ENCODE results near the gene NPM3.

The NPM3 gene

DNA sequence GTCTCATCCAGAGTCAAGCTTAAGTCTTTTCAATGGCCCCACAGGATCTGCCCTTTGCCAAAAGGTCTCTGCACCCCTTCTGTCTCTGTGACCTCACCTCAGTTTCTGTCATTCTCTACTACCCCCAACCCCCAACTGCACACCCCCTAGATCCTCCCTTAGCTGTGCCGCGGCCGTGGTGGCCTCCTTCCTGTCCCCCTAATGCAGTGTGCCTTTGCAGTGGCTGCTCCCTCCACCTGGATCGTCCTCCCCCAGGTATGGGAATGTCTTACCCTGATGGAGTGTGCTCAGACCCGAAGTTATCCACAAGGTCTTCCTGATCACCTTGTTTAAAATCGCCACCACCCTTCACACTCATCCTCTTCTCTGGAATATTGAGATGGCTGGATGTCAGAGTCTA lies 16.9 kb downstream of the NPM3 start:
- TF ChIP-seq POLR2A (IDR thresholded peaks at IDR 0.05; ENCODE audit: low read depth, low read length): no peak
- DNase-seq (ENCODE audit: insufficient read length, low spot score) (no peak), FAIRE-seq (no peak)

- no peak for TF ChIP-seq POLR2A (IDR thresholded peaks at IDR 0.05; ENCODE audit: low read depth, low read length)
- no peak for DNase-seq (ENCODE audit: insufficient read length, low spot score)
- FAIRE-seq: no peak
Measured at GRCh38 chr10:101763141-101763846, 20.0 kb downstream of the NPM3 start.

DNA sequence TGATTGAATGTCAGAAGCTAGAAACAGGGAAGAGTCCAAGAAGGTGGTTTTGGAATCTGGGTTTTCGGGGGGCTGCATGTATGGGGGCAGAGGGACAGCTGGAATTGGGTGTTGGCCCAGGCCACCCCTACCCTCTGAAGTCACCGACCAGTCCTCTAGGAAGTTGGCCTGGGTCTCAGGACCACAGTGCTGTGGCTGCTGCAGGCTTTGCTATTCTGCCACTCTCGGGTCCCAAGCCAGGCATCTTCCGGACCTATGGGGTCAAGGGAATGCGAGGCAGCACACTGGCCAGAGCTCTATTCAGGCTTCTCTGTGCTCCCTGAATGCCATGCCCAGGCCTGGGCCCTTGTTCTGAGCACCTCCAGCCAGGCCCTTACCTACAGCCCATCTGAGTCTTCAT lies 20.5 kb downstream of the NPM3 start:
- FAIRE-seq (no peak), DNase-seq (ENCODE audit: insufficient read length, low spot score) (no peak)
- no peak for TF ChIP-seq POLR2A (IDR thresholded peaks at IDR 0.05; ENCODE audit: low read depth, low read length)

- no peak for TF ChIP-seq POLR2A (IDR thresholded peaks at IDR 0.05; ENCODE audit: low read depth, low read length)
- FAIRE-seq: no peak
- DNase-seq (ENCODE audit: insufficient read length, low spot score): no peak
Measured at GRCh38 chr10:101761226-101761625, 22.0 kb downstream of the NPM3 start.

DNA sequence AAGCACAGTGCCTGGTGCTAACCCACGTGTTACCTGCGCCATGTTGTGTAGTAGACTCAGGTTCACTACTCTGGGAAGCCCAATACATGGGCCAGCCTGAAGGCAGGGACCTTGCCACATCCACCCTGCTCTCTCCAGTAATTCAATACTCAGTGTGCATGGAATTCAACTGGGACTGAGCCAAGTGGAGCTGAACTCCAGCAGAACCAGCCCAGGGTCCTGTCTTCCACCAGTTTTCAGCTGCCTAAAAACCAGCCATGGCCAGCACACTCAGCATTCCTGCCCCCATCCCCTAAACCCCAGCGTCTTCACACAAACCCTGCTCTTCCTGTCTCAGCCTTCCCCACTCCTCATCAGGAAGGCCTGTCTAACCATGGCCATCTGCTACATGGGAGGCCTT lies 22.7 kb downstream of the NPM3 start:
- TF ChIP-seq POLR2A (IDR thresholded peaks at IDR 0.05; ENCODE audit: low read depth, low read length): no peak
- DNase-seq (ENCODE audit: insufficient read length, low spot score): no peak
- FAIRE-seq: no peak

GRCh38 chr10:101759309-101760247 lies 23.7 kb downstream of the NPM3 start:
- no peak for FAIRE-seq
- no peak for DNase-seq (ENCODE audit: insufficient read length, low spot score)
- no peak for TF ChIP-seq POLR2A (IDR thresholded peaks at IDR 0.05; ENCODE audit: low read depth, low read length)

DNA sequence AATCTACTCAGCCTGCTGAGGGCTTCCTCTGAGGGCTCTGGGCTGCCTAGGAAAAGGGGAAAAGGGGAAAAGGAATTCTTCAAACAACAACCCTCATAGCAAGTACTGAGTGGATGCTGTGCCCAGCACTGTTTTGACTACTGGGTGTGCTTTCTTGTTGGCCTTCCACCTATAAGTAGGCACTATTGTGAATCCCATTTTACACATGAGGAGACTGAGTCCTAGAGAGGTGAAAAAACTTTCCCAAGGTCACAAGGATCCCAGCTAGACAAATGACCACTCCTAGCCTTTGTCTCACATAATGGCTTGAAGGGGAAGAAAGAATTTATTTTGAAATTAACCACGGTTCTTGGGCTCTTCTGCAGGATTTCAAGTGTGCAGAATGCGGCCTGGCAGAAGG lies 24.4 kb downstream of the NPM3 start:
- DNase-seq (ENCODE audit: insufficient read length, low spot score) (no peak), FAIRE-seq (no peak)
- no peak for TF ChIP-seq POLR2A (IDR thresholded peaks at IDR 0.05; ENCODE audit: low read depth, low read length)

GRCh38 chr10:101752241-101752640 lies 31.0 kb downstream of the NPM3 start:
- TF ChIP-seq POLR2A (IDR thresholded peaks at IDR 0.05; ENCODE audit: low read depth, low read length): no peak
- FAIRE-seq (no peak), DNase-seq (ENCODE audit: insufficient read length, low spot score) (no peak)

- FAIRE-seq (no peak), DNase-seq (ENCODE audit: insufficient read length, low spot score) (no peak)
- no peak for TF ChIP-seq POLR2A (IDR thresholded peaks at IDR 0.05; ENCODE audit: low read depth, low read length)
Measured at GRCh38 chr10:101749047-101750016, 33.9 kb downstream of the NPM3 start.

GRCh38 chr10:101748496-101748895 lies 34.8 kb downstream of the NPM3 start:
- FAIRE-seq: no peak

DNA sequence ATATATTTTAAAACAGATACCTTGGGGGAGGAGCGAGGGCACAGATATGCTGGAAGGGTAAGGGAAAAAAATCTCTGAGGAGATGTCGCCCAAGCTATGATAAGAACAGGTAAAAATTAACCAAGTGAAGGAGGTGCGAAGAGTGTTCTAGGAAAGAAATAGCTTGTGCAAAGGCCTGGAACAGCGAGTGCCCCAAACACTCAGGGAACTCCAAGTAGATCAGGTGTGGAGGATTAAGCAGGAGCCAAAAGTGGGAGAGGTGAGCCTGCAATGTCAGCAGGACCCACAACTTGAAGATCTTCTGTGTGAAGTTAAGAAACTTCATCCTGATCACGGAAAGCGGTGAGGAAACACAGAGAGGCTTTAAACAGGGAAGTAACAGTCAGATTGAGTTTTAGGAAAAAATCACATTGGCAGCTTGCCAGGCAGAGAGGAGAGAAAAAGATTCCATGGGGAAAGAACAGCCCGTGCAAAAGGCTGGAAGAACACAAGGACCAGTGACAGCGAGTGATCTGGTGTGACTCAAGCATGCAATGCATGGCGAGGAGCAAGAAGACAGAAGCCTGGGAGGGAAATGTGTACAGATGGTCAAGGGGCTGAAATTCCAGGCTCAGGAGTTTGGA lies 38.1 kb downstream of the NPM3 start:
- FAIRE-seq: no peak
- DNase-seq (ENCODE audit: insufficient read length, low spot score): no peak
- no peak for TF ChIP-seq POLR2A (IDR thresholded peaks at IDR 0.05; ENCODE audit: low read depth, low read length)

More at GRCh38 chr10:101748496-101748895, 34.8 kb downstream of the NPM3 start:
- DNase-seq (ENCODE audit: insufficient read length, low spot score): no peak
- no peak for TF ChIP-seq POLR2A (IDR thresholded peaks at IDR 0.05; ENCODE audit: low read depth, low read length)

GRCh38 chr10:101744267-101744666 lies 39.0 kb downstream of the NPM3 start:
- TF ChIP-seq POLR2A (IDR thresholded peaks at IDR 0.05; ENCODE audit: low read depth, low read length): no peak
- no peak for DNase-seq (ENCODE audit: insufficient read length, low spot score)
- FAIRE-seq: no peak

DNA sequence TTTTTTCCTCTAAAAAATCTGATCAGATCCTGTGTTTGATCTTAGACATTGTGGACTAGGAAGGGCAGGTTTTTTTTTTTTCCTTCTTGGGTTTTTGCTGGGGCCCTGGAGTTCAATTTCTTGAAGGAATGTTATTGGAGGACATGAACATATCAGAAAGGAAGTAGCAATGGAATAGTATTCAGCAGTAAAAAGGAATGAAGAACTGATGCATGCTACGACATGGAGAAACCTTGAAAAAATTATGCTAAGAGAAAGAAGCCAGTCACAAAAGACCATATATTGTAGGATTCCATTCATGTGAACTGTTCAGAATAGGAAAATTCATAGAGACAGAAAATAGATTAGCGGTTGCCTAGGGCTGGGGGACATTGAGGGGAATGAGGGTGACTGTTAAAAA lies 41.3 kb downstream of the NPM3 start:
- DNase-seq (ENCODE audit: insufficient read length, low spot score): no peak
- FAIRE-seq: no peak
- no peak for TF ChIP-seq POLR2A (IDR thresholded peaks at IDR 0.05; ENCODE audit: low read depth, low read length)
